MM.1S (cell line): ENCODE data around the gene ZNF385D.

ENCODE experiments used
- DNase-seq: peaks from one replicate; pipeline ENCODE4 v3.0.0-alpha.2; 2015
- H2AFZ ChIP-seq: fragments of 300-600 bp; sonication (generic); 2 replicates; pipeline ENCODE4 v1.6.0; 2016; ENCODE audit warnings: antibody characterized with exemption, low read length
- H3F3A ChIP-seq: fragments of 300-600 bp; sonication (generic); 2 replicates; pipeline ENCODE4 v1.6.1; 2016; ENCODE audit warnings: mild to moderate bottlenecking, antibody characterized with exemption, low read length, moderate library complexity, mixed read lengths; ENCODE audit not compliant: insufficient read depth
- H3K27ac ChIP-seq: fragments of 300-600 bp; sonication (generic); 2 replicates; pipeline ENCODE4 v1.5.1; 2016; ENCODE audit warnings: mild to moderate bottlenecking, low read length
- H3K27me3 ChIP-seq: fragments of 300-600 bp; sonication (generic); replicated peaks from 2 replicates; pipeline ENCODE4 v1.6.0; 2016; ENCODE audit warnings: low read length; ENCODE audit not compliant: insufficient read depth
- H3K36me3 ChIP-seq: fragments of 300-600 bp; sonication (generic); replicated peaks from 2 replicates; pipeline ENCODE4 v1.6.1; 2016; ENCODE audit warnings: mild to moderate bottlenecking, low read length, mixed read lengths; ENCODE audit not compliant: insufficient read depth
- H3K4me1 ChIP-seq: fragments of 300-600 bp; sonication (generic); 2 replicates; pipeline ENCODE4 v1.6.1; 2016; ENCODE audit warnings: low read length, mixed read lengths
- H3K4me2 ChIP-seq: fragments of 300-600 bp; sonication (generic); 2 replicates; pipeline ENCODE4 v1.6.0; 2016; ENCODE audit warnings: low read depth, low read length
- H3K4me3 ChIP-seq: fragments of 300-600 bp; sonication (generic); 2 replicates; pipeline ENCODE4 v1.5.1; 2016; ENCODE audit warnings: low read length, mixed read lengths
- H3K79me2 ChIP-seq: fragments of 300-600 bp; sonication (generic); 2 replicates; pipeline ENCODE4 v1.6.1; 2016; ENCODE audit warnings: mixed run types, low read length, mixed read lengths
- H3K9ac ChIP-seq: fragments of 300-600 bp; sonication (generic); 2 replicates; pipeline ENCODE4 v1.6.1; 2016; ENCODE audit warnings: low read length, mixed read lengths
- H3K9me2 ChIP-seq: fragments of 300-600 bp; sonication (generic); replicated peaks from 2 replicates; pipeline ENCODE4 v1.6.1; 2016; ENCODE audit warnings: mild to moderate bottlenecking, low read length, mixed read lengths; ENCODE audit not compliant: insufficient read depth
- H3K9me3 ChIP-seq: fragments of 300-600 bp; sonication (generic); replicated peaks from 2 replicates; pipeline ENCODE4 v1.6.1; 2016; ENCODE audit warnings: mild to moderate bottlenecking, low read length, mixed read lengths; ENCODE audit not compliant: insufficient read depth
- H4K20me1 ChIP-seq: fragments of 300-600 bp; sonication (generic); 2 replicates; pipeline ENCODE4 v1.6.1; 2016; ENCODE audit warnings: mild to moderate bottlenecking, low read length, moderate library complexity, mixed read lengths; ENCODE audit not compliant: insufficient read depth
- CTCF ChIP-seq: fragments of 300-600 bp; sonication (generic); IDR thresholded peaks from 2 replicates; pipeline ENCODE4 v1.5.1; 2016; ENCODE audit warnings: antibody characterized with exemption, low read length, mixed read lengths
- EZH2 ChIP-seq: fragments of 300-600 bp; sonication (generic); optimal IDR thresholded peaks from 2 replicates; pipeline ENCODE3; 2017; ENCODE audit warnings: low read depth, mild to moderate bottlenecking, antibody characterized with exemption, low read length, mixed read lengths
- EZH2phosphoT487 ChIP-seq: fragments of 300-600 bp; sonication (generic); IDR thresholded peaks from 2 replicates; pipeline ENCODE4 v1.6.1; 2018; ENCODE audit warnings: antibody characterized with exemption, low read length

The ZNF385D gene

GRCh38 chr3:21441821-21442220 lies 309.2 kb downstream of the ZNF385D start:
- peaks cover 10% of the 10 kb centered on the region for H3K4me1 ChIP-seq
- H3K9me2 ChIP-seq = no peaks in the 10 kb centered on the region
- H4K20me1 ChIP-seq = no peaks in the 10 kb centered on the region
- no peaks in the 10 kb centered on the region for H3K27me3 ChIP-seq
- TF ChIP-seq CTCF = no peak
- TF ChIP-seq EZH2 = no peak
- TF ChIP-seq EZH2phosphoT487 = no peak
- no peaks in the 10 kb centered on the region for H3K36me3 ChIP-seq
- no peak overlapping the region for H3K9ac ChIP-seq
- no peaks in the 10 kb centered on the region for H3K79me2 ChIP-seq
- no peak overlapping the region for H2AFZ ChIP-seq
- DNase-seq = no peak
- no peak overlapping the region for H3K4me3 ChIP-seq
- no peaks in the 10 kb centered on the region for H3K9me3 ChIP-seq
- H3K27ac ChIP-seq = no peak overlapping the region
- no peak overlapping the region for H3K4me2 ChIP-seq
- peaks cover 5% of the 10 kb centered on the region for H3F3A ChIP-seq

GRCh38 chr3:21436835-21437234 lies 314.2 kb downstream of the ZNF385D start:
- no peak overlapping the region for H3K4me3 ChIP-seq
- no peaks in the 10 kb centered on the region for H3K79me2 ChIP-seq
- TF ChIP-seq CTCF (no peak), EZH2phosphoT487 (no peak), EZH2 (no peak)
- H3K4me1 ChIP-seq = no peaks in the 10 kb centered on the region
- H3K27me3 ChIP-seq = no peaks in the 10 kb centered on the region
- no peaks in the 10 kb centered on the region for H3K9me2 ChIP-seq
- H4K20me1 ChIP-seq = no peaks in the 10 kb centered on the region
- DNase-seq = no peak
- H3K36me3 ChIP-seq = no peaks in the 10 kb centered on the region
- H3K4me2 ChIP-seq = no peak overlapping the region
- H3K27ac ChIP-seq = no peak overlapping the region
- H3K9ac ChIP-seq = no peak overlapping the region
- H2AFZ ChIP-seq = no peak overlapping the region
- H3F3A ChIP-seq = no peaks in the 10 kb centered on the region
- H3K9me3 ChIP-seq = no peaks in the 10 kb centered on the region

- H3F3A ChIP-seq = no peaks in the 10 kb centered on the region
- no peak overlapping the region for H2AFZ ChIP-seq
- H3K4me3 ChIP-seq = no peak overlapping the region
- H3K4me2 ChIP-seq = no peak overlapping the region
- H3K9ac ChIP-seq = no peak overlapping the region
- H3K27ac ChIP-seq = no peak overlapping the region
- no peaks in the 10 kb centered on the region for H3K36me3 ChIP-seq
- H3K9me3 ChIP-seq = no peaks in the 10 kb centered on the region
- no peak for DNase-seq
- TF ChIP-seq EZH2phosphoT487 (no peak), EZH2 (no peak), CTCF (no peak)
- H3K27me3 ChIP-seq = no peaks in the 10 kb centered on the region
- no peaks in the 10 kb centered on the region for H4K20me1 ChIP-seq
- H3K9me2 ChIP-seq = no peaks in the 10 kb centered on the region
- no peaks in the 10 kb centered on the region for H3K79me2 ChIP-seq
- H3K4me1 ChIP-seq = no peaks in the 10 kb centered on the region
Observed at GRCh38 chr3:21435871-21436270, 315.1 kb downstream of the ZNF385D start.
